Activated T-cell treated with anti-CD3 and anti-CD28 coated beads for 4 hours (primary cell): Measurements from ENCODE around the gene NBEAL2.

Experiments used
- DNase-seq: peaks from one replicate; pipeline ENCODE4 v3.0.0-alpha.2; 2020

NBEAL2 gene

DNA sequence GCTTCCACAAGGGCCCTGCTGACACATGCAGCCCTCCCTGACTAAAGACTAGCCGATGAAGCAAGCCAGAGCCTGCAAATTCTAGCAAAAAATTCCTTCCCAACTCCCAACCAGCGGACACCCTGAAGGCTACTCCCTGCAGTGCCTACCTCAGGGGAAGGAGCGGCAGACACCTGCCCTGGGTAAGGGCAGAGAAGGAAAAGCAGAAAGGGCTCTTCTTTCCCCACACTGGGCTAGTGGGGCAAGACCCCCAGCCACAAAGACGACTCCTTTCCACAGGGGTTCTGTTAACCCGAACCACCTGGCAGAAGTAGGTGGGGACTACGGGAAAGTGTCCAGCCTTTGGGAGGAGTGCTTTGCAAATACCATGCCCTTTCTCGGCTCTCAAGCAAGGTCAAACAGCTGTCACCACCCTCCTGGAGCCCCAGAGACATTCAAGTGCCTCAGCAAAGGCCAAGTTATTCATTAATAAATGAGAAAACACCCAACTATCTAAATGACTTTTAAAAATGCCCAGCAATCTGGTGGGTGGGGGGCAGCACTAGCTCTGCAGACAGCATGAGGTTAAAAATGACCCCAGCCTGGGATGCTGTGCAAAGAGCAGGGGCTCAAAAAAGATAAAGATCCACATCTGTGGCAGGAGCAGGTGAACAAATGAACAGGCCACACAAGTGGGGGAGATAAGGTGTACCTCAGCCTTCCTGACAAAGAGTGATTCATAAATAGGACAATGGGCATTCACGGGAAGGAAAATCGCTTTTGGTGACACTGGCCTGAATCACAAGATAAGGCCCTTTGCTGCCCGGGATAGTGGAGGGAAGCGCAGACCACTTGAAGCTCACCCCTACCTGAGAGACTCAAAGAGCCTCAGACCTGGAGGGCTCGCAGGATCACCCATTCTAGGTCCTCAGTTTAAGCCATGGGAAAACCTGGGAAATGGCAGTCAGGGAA, 36.0 kb upstream of the NBEAL2 start:
- no peak for DNase-seq

DNA sequence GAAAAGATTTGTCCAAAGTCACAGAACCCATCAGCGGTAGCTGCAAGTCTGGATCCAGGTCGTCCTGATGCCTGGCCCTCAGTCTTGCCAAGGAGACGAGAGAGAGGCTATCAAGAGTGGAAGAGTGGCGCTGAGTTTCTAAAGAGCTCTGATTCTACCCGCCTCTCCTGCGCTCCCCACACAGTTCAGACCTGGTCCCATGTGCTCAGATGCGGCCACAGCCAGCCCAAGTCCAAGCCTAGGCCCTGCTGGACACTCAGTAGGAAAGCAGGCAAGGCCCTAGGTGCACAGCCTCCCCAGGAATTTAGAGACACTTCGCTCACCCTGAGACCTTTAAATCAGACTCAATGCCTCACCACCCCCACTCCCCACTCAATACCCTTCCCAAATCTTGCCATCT, 35.3 kb upstream of the NBEAL2 start:
- no peak for DNase-seq

DNA sequence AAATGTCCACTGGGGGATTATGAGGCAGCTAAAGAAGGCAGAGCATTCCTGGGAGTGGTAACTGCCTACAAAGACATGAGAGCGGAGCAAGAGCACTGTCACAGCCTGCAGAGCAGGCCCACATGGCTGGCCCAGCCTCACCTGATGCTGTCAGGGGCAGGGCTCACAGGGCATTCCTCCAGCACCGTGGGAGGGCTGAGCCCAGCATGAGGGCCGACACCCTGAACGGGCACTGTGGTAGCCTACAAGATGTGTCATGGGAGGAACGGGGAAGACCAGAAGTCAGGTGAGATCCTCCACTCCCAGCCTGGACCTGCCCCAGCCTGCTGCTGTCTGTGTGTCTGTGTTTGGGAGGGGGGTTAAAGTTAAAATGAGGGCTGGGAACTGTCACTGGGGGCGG, 33.0 kb upstream of the NBEAL2 start:
- DNase-seq = no peak

DNA sequence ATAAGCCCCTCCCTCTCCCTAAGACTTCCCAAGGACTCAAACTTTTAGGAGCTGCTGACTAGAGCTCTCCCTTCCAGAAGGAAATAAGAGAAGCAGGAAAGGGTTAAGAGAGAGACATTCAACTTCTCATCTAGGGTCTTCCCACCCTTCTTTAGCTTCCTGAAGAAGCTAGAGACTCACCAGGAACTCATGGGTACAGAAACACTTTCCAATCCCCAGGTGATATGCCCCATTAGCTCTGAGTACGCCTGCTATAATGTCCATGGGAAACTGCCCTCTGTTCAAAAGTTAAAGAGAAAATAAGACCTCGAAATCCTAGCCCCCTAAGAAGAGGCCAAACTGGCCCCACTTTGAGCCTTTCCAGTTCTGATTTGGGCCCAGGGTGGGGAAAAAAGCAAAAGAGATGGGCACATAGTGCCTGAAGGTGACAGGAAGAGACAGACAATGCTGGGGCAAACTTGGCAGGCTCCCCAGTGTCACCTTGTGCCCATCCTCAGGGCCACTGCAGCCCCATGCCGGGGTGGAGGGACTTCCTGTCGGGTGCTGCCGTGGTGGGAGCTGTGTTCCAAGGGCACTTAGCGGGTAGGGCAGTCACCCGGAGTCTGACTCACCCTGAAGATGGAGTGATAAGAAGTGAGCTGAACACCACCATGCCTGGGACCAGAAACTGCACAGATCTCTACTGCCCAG, 32.5 kb upstream of the NBEAL2 start:
- peak; percentile 46 for DNase-seq

DNA sequence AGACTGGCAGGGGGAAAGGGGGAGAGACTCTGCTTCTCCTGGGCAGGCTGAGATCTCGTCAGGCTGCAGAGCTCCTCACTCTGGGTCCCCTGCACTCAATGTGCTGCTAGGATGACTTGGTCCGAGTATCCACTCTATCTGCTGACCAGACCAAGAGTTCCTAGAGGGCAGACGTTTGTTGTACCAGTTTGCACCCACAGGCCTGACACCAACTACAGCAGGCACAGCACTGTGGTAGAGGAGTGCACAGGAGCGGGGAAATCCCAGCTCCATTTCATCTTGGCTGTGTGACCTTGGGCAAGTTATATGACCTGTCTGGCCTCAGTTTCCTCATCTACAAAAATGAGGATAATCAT, 31.9 kb upstream of the NBEAL2 start:
- no peak for DNase-seq

DNA sequence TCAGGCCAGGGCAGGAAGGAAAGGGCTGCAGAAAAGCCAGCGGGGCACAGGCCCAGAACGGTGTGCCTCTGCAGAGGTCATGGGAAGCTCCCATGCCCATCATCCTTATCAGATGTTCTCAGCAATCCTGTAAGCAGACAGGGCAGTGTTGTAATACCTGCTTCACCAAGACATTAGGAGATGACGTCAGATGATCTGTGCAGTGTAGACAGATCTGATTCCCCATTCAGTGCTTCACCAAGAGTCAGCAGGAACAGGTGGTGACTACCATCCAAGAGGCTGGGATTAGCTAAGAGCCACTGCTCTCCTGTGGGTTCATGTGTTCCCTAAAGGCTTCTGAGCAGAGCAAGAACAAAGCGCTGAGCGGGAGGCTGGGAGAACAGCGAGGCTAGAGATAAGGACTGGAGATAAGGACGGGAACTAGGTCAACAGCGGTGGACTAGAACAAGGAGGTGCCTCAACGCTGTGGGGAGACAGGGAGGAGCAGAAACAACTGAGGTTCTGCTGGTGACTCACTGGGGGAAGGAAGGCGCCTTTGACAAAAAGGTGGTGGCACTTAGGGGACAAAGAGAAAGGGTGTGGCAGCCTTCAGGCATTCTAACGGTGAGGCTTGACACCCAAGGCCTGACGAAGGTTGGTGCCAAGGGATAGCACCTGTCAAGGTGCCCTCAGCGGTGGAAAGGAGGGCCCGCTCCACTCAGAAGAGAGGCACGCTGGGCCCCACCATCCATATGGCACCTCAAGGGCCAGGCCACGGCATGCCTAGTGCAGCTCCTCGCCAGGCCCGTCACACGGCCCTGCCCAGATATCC, 31.3 kb upstream of the NBEAL2 start:
- peak; percentile 45 for DNase-seq

DNA sequence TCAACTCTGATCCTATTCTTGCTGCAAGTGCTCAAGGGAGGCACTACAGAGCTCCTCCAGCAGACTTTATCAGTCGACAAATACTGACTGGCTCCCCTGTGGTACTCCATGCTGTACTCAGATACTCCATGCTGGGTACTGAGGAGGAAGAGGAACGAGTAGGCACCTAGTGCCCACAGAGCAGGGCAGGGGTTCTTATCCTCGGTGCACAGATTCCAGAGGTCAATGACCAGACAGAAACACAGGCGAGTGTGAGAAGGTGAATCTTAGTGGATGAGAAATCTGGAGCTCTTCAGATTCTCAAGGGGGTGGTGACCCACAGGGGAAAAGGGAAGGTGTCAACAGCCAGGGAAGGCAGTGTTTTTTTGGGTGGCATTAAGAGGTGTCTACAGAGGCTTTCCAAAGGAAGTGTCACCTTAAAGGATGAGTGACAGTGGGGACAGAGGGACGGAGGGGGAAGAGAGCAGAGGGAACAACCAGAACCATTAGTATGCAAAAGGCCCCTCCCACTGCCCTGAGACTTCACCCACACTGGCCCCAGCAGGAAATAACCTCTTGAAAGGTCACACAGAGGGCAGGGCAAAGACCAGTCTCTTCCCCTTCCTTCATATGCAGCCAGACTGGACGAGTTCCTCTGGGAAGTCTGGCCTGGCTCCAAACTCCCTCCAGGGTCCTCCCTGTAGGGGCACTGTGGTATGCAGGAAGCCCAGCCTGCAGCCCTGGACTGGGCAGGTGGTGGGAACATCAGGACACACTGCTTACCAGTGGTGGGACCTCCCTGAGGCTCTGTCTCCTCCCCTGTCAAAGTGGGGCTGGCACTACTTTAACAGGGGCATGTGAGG, 30.4 kb upstream of the NBEAL2 start:
- DNase-seq = no peak

DNA sequence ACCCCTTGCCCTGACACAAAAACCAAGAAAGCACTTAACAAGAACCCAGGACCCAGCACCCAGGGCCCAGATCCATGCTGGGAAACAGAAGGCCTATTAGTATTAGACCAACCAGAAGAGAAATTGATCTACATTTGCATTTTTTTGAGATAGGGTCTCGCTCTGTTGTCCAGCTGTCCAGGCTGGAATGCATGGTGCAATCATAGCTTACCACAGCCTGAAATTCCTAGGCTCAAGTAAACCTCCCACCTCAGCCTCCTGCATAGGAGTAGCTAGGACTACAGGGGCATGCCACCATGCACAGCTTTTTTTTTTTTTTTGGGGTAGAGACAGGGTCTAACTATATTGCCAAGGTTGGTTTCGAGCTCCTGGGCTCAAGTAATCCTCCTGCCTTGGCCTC, 29.3 kb upstream of the NBEAL2 start:
- no peak for DNase-seq

DNA sequence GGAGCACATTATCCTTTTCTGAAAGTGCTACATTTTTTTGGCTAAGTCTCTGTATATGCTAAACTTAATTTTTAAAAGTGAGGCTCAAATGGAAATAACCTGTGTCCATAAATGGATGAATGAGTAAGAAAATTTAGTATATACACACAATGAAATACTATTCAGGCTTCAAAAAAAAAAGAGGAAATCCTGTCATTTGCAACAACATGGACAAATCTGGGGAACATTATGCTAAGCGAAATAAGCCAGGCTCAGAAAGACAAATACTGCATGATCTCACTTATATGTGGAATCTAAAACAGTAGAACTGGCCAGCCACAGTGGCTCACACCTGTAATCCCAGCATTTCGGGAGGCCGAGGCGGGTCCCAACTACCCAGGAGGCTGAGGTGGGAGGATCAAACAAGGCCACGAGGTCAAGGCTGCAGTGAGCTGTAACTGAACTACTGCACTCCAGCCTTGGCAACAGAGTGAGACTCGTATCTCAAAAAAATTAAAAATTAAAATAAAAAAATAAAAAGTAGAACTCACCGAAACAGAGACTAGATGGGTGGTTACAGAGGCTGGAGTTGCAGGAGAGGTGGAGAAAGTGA, 28.7 kb upstream of the NBEAL2 start:
- no peak for DNase-seq

DNA sequence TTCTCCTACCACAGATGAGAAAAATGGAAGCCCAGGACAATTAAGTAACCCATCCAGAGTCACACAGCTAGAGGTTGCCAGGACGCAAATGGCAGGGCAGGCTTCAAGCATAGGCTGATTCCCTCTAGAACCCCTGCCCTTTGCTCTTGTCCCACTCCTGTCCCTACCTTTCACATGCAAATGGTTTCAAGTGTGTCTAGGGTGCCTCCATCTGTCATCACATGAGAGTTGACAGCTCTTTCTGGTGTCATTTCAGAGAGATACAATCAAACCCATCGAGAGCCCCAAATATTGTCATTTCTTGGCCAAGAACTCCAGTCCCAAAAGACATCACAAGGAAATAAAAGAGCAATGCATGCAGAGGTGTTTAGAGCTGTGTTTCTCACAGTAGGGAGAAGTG, 26.7 kb upstream of the NBEAL2 start:
- no peak for DNase-seq

DNA sequence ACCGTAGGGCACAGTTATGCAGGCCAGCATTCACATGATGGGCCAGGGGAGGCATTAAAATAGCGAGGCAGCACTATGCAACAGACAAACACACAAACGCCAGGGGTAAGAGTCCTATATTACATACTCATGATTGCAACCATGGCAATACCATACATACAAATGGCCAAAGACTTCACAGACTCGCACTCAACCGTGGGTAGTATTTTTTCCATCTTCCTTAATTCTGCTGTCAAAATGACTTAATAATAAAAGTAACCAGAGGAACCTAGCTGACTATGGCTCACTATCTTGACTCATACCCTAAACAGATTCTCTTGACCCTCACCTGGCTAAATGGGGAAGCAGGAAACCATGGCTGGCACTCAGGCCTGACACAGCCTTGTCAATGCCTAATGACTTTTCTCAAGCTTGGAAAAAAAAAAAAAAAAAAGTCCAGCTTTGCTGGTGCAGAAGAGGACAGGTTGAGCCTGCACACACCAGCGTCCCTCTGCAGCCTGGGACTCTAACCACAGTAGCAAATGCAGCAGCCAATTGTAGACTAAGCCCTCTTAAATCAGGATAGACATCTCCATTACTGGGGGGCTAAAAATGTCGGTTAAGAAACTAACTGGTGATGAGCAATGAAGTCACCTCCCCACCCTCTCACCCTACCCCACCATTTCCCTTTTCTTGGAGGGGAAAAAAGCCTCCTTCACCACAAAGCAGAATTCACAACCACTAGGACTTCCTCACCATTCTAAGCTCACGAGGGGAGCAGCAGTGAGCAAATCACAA, 26.0 kb upstream of the NBEAL2 start:
- no peak for DNase-seq

DNA sequence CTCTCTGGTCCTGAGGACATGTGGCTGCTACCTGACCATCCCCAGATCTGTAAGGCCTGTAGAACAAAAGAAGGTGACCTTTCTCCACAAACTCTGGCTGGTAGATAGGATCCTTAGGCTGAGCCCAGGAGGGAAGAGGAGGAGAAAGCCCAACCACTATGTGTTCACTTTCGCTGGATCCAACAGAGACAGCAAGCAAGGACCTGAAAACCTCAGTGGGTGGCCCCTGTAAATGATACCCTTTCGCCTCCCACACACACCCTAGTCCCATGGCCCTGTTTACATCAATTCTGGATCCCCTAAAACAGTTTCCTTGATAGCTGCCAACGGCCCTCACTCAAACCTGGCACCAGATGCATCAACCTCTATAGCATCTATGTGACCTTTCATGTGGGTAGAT, 25.3 kb upstream of the NBEAL2 start:
- no peak for DNase-seq

DNA sequence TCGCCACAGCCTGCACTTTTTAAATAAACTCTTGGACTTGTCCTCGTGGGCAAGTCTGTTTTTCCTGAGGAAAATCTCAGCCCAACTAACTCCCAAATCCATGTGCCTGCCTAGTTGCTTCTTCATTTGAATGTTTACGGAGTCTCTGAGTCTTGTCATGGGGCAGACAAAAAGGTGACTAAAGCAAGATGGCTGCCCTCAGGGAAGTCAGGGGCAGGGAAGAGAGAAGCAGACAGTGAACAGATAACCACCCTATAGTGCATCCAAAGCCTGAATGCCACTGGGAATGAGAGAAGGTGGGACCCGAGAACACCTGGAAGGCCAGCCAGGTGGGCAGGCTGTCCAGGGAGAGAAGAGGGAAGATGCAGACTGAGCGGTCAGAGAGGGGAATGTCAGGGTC, 24.3 kb upstream of the NBEAL2 start:
- DNase-seq = no peak

DNA sequence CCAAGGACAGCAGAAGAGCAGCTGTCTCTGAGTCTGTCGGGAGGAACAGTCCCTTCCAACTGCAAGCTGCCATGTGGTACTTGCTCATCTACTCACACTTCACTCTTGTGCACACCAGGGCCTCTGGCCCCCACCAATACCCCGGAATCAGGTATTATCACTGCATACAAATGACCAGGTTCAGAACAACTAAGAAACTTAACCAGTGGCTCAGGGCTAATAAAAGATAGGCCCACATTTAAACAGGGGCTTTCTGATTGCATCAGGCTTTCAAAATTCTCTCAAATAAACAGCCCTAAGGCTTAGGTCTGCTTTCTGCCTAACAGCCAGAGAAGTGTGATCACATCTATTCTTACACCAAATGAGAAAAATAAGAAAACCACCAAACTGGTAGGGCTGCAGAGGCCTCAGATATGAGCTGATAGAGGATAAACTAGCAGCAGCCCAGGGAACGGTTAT, 23.6 kb upstream of the NBEAL2 start:
- no peak for DNase-seq

DNA sequence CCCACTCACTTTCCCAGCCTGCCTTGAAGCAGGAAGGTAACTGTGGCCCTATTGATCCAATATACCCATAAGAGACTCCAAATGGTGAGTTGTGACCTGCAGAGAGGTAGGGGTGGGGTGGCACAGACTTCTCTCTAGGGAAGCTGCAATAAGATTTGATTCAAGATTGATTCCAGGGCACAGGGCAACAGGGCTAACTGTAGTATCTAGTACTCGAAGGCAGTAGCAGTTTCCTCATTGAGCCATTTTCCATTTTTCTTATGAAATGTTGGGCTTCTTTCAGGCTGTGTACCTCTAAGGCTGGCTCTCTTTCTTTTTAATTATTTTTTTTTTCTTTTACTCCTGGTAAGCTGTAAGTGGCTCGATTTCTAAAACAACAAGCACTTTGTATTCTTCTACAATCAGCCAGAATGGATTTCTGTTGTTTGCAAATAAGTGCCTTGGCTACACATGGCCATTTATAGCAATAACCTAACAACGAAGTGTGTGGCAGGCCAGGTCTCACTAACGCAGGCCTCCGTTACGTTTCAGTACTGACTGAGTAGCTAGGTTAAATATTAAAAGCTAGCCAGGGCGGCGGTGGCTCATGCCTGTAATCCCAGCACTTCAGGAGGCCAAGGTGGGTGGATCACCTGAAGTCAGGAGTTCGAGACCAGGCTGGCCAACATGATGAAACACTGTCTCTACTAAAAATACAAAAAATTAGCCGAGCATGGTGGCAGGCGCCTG, 22.2 kb upstream of the NBEAL2 start:
- no peak for DNase-seq

DNA sequence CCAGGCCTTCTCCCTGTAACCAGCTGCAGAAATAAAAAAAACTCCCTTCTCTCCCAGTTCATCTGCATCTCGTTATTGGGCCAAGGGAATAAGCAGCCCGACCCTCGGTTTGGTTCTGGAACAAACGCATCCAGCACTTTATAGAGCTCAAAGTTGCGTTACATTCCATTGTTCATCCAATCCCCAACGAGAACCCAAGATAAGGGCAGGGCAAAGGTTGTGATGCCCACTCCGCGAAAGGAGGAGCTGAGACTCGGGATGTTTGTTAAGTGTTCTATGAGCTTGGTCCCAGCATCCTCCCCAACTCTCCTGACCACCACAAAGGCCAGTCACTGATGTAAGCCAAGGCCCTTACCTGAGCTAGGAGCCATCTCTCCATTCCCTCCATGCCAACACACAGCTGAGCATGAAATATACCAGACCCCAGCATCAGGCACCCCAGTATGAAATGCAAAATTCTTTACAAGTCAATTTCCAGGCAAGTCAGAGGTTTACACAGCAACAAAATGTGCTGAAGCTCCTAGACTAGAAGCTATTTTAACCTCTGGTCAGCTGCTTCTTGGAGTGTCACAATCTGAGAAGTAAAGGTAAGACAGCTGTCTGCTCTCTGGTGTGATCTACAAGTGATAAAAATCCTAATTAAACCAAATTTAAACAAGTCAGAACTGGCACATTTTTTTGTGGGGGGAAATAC, 20.9 kb upstream of the NBEAL2 start:
- DNase-seq = no peak

DNA sequence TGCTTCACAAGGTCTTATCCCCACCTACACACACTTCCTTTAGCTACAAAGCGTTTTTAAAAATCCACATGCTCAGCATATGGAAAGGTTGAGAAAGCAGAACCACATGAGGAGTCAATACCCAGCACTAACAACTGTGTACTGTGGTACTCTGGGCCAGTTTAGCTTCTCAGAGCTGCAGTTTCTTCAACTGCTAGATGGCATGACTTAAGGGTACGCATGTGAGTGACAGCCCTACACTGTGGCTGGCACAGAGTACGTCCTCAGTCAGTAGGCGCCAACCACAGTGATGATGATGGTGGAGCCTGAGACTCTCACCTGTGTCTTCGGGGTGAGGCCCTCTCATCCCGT, 20.3 kb upstream of the NBEAL2 start:
- peak; percentile 41 for DNase-seq

DNA sequence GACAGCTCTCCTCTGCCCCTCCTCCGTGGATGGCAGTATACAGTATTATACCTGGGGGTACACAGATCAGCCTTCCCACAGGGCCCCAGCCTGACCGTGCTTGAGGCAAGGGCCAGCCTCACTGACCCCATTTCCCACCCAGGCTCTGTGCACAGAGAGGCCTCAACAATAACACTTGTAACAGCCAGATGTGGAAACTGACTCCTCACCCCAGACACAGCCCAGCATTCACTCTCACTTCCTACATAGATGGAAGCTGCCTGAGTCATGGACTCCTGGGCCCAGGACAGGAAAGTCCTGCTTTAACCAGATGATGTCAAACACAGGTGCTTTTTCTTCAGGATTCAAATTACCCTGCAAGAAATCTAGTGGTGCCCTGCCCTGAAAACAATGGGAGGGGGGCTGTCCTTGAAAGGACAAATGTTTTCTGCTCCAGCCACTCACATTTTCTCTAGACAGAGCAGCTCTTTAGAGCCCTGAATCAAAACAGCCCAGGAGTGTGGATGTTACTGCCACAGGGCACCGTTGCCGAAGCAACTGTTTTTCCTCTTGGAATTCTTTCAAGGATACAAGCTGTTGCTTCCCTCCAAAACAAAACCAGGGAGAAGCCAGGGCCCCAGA, 19.3 kb upstream of the NBEAL2 start:
- DNase-seq = no peak

DNA sequence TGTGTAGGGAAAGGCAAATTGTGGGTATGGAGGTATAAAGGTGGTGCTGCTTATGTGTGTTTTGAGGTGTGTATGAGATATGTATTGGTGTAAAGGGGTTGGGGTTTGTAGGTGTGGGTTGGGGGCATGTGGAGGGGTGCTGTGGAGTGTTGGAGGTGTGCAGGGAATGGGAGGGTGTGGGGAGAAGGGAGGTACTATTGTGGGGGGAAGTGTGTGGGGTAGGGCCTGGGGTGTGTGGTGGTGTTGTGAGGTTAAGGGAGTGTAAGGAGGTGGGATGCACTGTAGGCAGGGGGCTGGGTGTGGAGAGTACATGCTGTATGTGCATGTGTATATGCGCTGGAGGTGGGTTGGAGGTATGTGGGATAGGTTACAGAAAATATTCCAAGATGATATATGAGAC, 18.6 kb upstream of the NBEAL2 start:
- no peak for DNase-seq

DNA sequence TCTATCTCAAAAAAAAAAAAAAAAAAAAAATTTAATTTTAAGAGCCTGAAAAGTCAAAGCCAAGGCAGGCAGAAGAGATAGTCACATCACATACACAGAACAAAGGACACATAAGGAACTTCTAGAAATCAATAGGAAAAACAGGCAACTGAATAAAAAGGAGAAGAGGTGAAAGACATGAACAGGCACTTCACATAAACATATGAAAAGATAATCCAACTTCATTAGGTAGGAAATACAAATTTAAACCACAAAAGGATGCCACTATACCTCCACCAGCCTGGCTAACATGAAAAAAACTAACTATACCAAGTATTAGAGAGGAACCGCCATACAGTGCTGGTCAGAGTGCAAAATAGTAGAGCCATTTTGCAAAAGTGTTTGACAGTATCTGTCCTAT, 17.0 kb upstream of the NBEAL2 start:
- DNase-seq = no peak
